ENCODE data around the gene CD58. TPM values are rescaled to one million over a fixed set of nuclear protein-coding genes. Genes with fewer than 3 reads are reported as not detected.

Gene CD58
- total RNA-seq, 1 experiment from 2014 or later: 18.9 TPM

GRCh38 chr1:116490588-116490987 is 80.2 kb downstream of the CD58 start:
- H3K4me3 Mint-ChIP-seq (ENCODE audit: low read depth, unreplicated experiment): no peak overlapping the region
- peaks cover 67% of the 10 kb centered on the region for H3K4me1 Mint-ChIP-seq (ENCODE audit: low read depth, unreplicated experiment)
- intact Hi-C loops (cut with micrococcal nuclease; ENCODE audit: unreplicated experiment): no loop called here
- no TSS peak for BruUV-seq (replicated peaks)
- no peaks in the 10 kb centered on the region for H3K27me3 Mint-ChIP-seq (ENCODE audit: unreplicated experiment)
- no peak for DNase-seq
- H3K36me3 Mint-ChIP-seq (ENCODE audit: insufficient read depth, unreplicated experiment): peaks cover 25% of the 10 kb centered on the region
- H3K9me3 Mint-ChIP-seq (ENCODE audit: low read depth, unreplicated experiment): no peaks in the 10 kb centered on the region
- TF ChIP-seq, protein P1, sequence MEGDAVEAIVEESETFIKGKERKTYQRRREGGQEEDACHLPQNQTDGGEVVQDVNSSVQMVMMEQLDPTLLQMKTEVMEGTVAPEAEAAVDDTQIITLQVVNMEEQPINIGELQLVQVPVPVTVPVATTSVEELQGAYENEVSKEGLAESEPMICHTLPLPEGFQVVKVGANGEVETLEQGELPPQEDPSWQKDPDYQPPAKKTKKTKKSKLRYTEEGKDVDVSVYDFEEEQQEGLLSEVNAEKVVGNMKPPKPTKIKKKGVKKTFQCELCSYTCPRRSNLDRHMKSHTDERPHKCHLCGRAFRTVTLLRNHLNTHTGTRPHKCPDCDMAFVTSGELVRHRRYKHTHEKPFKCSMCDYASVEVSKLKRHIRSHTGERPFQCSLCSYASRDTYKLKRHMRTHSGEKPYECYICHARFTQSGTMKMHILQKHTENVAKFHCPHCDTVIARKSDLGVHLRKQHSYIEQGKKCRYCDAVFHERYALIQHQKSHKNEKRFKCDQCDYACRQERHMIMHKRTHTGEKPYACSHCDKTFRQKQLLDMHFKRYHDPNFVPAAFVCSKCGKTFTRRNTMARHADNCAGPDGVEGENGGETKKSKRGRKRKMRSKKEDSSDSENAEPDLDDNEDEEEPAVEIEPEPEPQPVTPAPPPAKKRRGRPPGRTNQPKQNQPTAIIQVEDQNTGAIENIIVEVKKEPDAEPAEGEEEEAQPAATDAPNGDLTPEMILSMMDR (IDR thresholded peaks at IDR 0.05; ENCODE audit: unreplicated experiment): no peak
- H3K27ac Mint-ChIP-seq (ENCODE audit: unreplicated experiment): peak overlapping the region; percentile 99
- CTCF ChIA-PET: interaction anchor here (1.5 kb wide), 1 partner anchor 9 kb away, joined by 4 read pairs; no protein-coding TSS in a partner anchor

- DNase-seq: peak; percentile 81
- H3K4me3 Mint-ChIP-seq (ENCODE audit: low read depth, unreplicated experiment): peak overlapping the region; percentile 30
- no peaks in the 10 kb centered on the region for H3K27me3 Mint-ChIP-seq (ENCODE audit: unreplicated experiment)
- TF ChIP-seq, protein P1 (IDR thresholded peaks at IDR 0.05; ENCODE audit: unreplicated experiment): no peak
- peak overlapping the region; percentile 99 for H3K27ac Mint-ChIP-seq (ENCODE audit: unreplicated experiment)
- H3K9me3 Mint-ChIP-seq (ENCODE audit: low read depth, unreplicated experiment): no peaks in the 10 kb centered on the region
- intact Hi-C loops (cut with micrococcal nuclease; ENCODE audit: unreplicated experiment): loop anchor here (2.0 to 5.0 kb wide), 5 partner anchors 56 to 350 kb away; no protein-coding TSS in a partner anchor
- H3K36me3 Mint-ChIP-seq (ENCODE audit: insufficient read depth, unreplicated experiment): peaks cover 25% of the 10 kb centered on the region
- CTCF ChIA-PET: interaction anchor here (1.5 kb wide), 1 partner anchor 10 kb away, joined by 4 read pairs; no protein-coding TSS in a partner anchor
- peaks cover 55% of the 10 kb centered on the region for H3K4me1 Mint-ChIP-seq (ENCODE audit: low read depth, unreplicated experiment)
- no TSS peak for BruUV-seq (replicated peaks)
These were observed 81.6 kb downstream of the CD58 start for GRCh38 chr1:116489231-116489697.

GRCh38 chr1:116488071-116488470 is 82.8 kb downstream of the CD58 start:
- Mint-ChIP-seq H3K4me1 (ENCODE audit: low read depth, unreplicated experiment) (peaks cover 54% of the 10 kb centered on the region), H3K27me3 (ENCODE audit: unreplicated experiment) (no peaks in the 10 kb centered on the region), H3K9me3 (ENCODE audit: low read depth, unreplicated experiment) (no peaks in the 10 kb centered on the region), H3K27ac (ENCODE audit: unreplicated experiment) (peak overlapping the region; percentile 99), H3K36me3 (ENCODE audit: insufficient read depth, unreplicated experiment) (peaks cover 25% of the 10 kb centered on the region), H3K4me3 (ENCODE audit: low read depth, unreplicated experiment) (no peak overlapping the region)
- CTCF ChIA-PET: interaction anchor here (0.7 to 0.9 kb wide), 2 partner anchors 81 to 220 kb away, joined by 3 to 6 read pairs; no protein-coding TSS in a partner anchor
- TF ChIP-seq, protein P1 (IDR thresholded peaks at IDR 0.05; ENCODE audit: unreplicated experiment): no peak
- no peak for DNase-seq
- BruUV-seq (replicated peaks): no TSS peak
- intact Hi-C loops (cut with micrococcal nuclease; ENCODE audit: unreplicated experiment): loop anchor here (2.0 to 5.0 kb wide), 5 partner anchors 55 to 349 kb away; no protein-coding TSS in a partner anchor

DNA sequence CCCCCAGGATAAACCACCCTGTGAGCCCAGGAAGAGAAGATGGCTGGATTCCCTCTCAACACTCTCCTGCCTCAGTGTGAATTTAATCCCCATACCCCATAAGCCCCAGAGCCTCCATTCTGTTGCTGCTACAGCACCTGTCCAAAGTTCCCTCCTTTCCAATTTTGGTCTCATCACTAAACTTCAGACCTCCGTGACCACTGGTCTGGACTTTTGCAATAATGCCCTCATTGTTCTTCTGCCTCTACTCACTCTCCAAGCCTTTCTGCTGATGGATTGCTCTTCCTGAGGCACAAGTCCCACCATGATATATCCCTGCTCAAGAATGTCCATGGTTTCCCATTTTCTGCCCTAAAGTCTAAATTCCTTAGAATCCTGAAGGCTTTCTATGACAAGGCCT is 83.2 kb downstream of the CD58 start:
- Mint-ChIP-seq H3K4me1 (ENCODE audit: low read depth, unreplicated experiment) (peaks cover 49% of the 10 kb centered on the region), H3K9me3 (ENCODE audit: low read depth, unreplicated experiment) (no peaks in the 10 kb centered on the region), H3K4me3 (ENCODE audit: low read depth, unreplicated experiment) (no peak overlapping the region), H3K27ac (ENCODE audit: unreplicated experiment) (peak overlapping the region; percentile 99), H3K36me3 (ENCODE audit: insufficient read depth, unreplicated experiment) (peaks cover 25% of the 10 kb centered on the region), H3K27me3 (ENCODE audit: unreplicated experiment) (no peaks in the 10 kb centered on the region)
- DNase-seq: no peak
- CTCF ChIA-PET: no interaction called here
- TF ChIP-seq, protein P1 (IDR thresholded peaks at IDR 0.05; ENCODE audit: unreplicated experiment): no peak
- BruUV-seq (replicated peaks): no TSS peak
- intact Hi-C loops (cut with micrococcal nuclease; ENCODE audit: unreplicated experiment): loop anchor here (5.0 kb wide), 3 partner anchors 70 to 125 kb away; no protein-coding TSS in a partner anchor

All from Calu3 (cell line).